Natural killer cell treated with Interleukin-12 subunit alpha and Interleukin-12 subunit beta and Interleukin-15 and Interleukin-18, amount 100 ng/mL, for 72 hours (primary cell): ENCODE data around the gene ARMC10. TPM values are rescaled to one million over a fixed set of nuclear protein-coding genes. Genes with fewer than 3 reads are reported as not detected.
"Not testable (repeated sequence)": the region's sequence is repeated elsewhere in the genome, so short reads cannot be mapped to it uniquely, and the experiment has no call there.

ENCODE experiments used
- ATAC-seq, 2 donors: fragments of 150-1000 bp; cut with Tn5 transposase in 1 of 2; sonication (Bioruptor Pico), chemical (Tn5 transposase) in 1 of 2; 2 replicates each; pipeline ENCODE4 v1.10.0; 2021
- DNase-seq: peaks from one replicate; pipeline ENCODE4 v3.0.0; 2022; ENCODE audit warnings: low spot score
- H3K27ac Mint-ChIP-seq, 2 donors: 1 replicate in 1 of 2; 2 replicates in 1 of 2; pipeline ENCODE4 v1.8.0; 2022; ENCODE audit warnings: mixed read lengths in 2 of 2, mild to moderate bottlenecking in 1 of 2, moderate library complexity in 1 of 2
- H3K27me3 Mint-ChIP-seq, 2 donors: 1 replicate in 1 of 2; 2 replicates in 1 of 2; pipeline ENCODE4 v1.8.0; 2022; ENCODE audit warnings: mixed read lengths in 2 of 2
- H3K36me3 Mint-ChIP-seq: one replicate; pipeline ENCODE4 v1.8.0; 2022; ENCODE audit warnings: mixed read lengths
- H3K4me1 Mint-ChIP-seq, 2 donors: 1 replicate in 1 of 2; 2 replicates in 1 of 2; pipeline ENCODE4 v1.8.0; 2022; ENCODE audit warnings: low read depth in 2 of 2, mixed read lengths in 2 of 2, mild to moderate bottlenecking in 1 of 2
- H3K4me3 Mint-ChIP-seq: one replicate; pipeline ENCODE4 v1.8.0; 2022; ENCODE audit warnings: mixed read lengths
- H3K9me3 Mint-ChIP-seq: 2 replicates; pipeline ENCODE4 v1.8.0; 2022; ENCODE audit warnings: mixed read lengths
- total RNA-seq, 2 donors: library from RNA; stranded (reverse); gene quantifications; one replicate each; pipeline ENCODE4 v1.2.3, GENCODE V29; 2022

The ARMC10 gene
- total RNA-seq, 2 donors from 2014 or later = 24.7 to 31.2 TPM

- no peaks in the 10 kb centered on the region for H3K9me3 Mint-ChIP-seq
- H3K27ac Mint-ChIP-seq = no peak overlapping the region
- peaks cover 10 to 15% of the 10 kb centered on the region in 2 donors for H3K27me3 Mint-ChIP-seq
- peak; percentile 41 to 70 for ATAC-seq
- no peaks in the 10 kb centered on the region for H3K4me1 Mint-ChIP-seq
- no peaks in the 10 kb centered on the region for H3K36me3 Mint-ChIP-seq
- H3K4me3 Mint-ChIP-seq = no peak overlapping the region
- DNase-seq = no peak
Measured at GRCh38 chr7:103065667-103066066, 9.3 kb upstream of the ARMC10 start.

GRCh38 chr7:103068414-103069403 lies 6.2 kb upstream of the ARMC10 start:
- Mint-ChIP-seq H3K4me3 (no peak overlapping the region), H3K36me3 (no peaks in the 10 kb centered on the region), H3K9me3 (no peaks in the 10 kb centered on the region), H3K4me1 (peaks cover under 1 to 2% of the 10 kb centered on the region in 2 donors), H3K27me3 (peaks cover 8 to 15% of the 10 kb centered on the region in 2 donors), H3K27ac (no peak overlapping the region)
- no peak for DNase-seq
- ATAC-seq = no peak

GRCh38 chr7:103071000-103071399 lies 3.9 kb upstream of the ARMC10 start:
- DNase-seq = no peak
- Mint-ChIP-seq H3K36me3 (no peaks in the 10 kb centered on the region), H3K27ac (no peak overlapping the region)

GRCh38 chr7:103073989-103074518 lies 886 bp upstream of the ARMC10 start:
- DNase-seq = no peak
- Mint-ChIP-seq H3K4me1 (peaks cover 21 to 30% of the 10 kb centered on the region in 2 donors), H3K36me3 (no peaks in the 10 kb centered on the region), H3K27me3 (no peaks in the 10 kb centered on the region), H3K27ac (peak overlapping the region; percentile 23 to 69), H3K4me3 (peak overlapping the region; percentile 97), H3K9me3 (no peaks in the 10 kb centered on the region)
- ATAC-seq = no peak

More at GRCh38 chr7:103071000-103071399, 3.9 kb upstream of the ARMC10 start:
- peaks cover 8 to 15% of the 10 kb centered on the region in 2 donors for H3K27me3 Mint-ChIP-seq
- peaks cover 16 to 19% of the 10 kb centered on the region in 2 donors for H3K4me1 Mint-ChIP-seq
- H3K4me3 Mint-ChIP-seq = no peak overlapping the region
- ATAC-seq = no peak
- H3K9me3 Mint-ChIP-seq = no peaks in the 10 kb centered on the region

- peak; percentile 74 to 78 for ATAC-seq
- Mint-ChIP-seq H3K27me3 (no peaks in the 10 kb centered on the region), H3K36me3 (no peaks in the 10 kb centered on the region), H3K9me3 (no peaks in the 10 kb centered on the region), H3K27ac (peak overlapping the region; percentile 89 to 93), H3K4me1 (peaks cover 21 to 30% of the 10 kb centered on the region in 2 donors), H3K4me3 (peak overlapping the region; percentile 97)
- DNase-seq = peak; percentile 84
Measured at GRCh38 chr7:103075337-103075918, 488 bp downstream of the ARMC10 start.

GRCh38 chr7:103076764-103077163 lies 1.8 kb downstream of the ARMC10 start:
- DNase-seq (no peak), ATAC-seq (no peak)
- Mint-ChIP-seq H3K27ac (peak overlapping the region in 1 of 2 donors; percentile 93), H3K9me3 (no peaks in the 10 kb centered on the region), H3K27me3 (no peaks in the 10 kb centered on the region), H3K4me1 (peaks cover 21 to 30% of the 10 kb centered on the region in 2 donors), H3K36me3 (no peaks in the 10 kb centered on the region), H3K4me3 (no peak overlapping the region)

- peaks cover 21 to 34% of the 10 kb centered on the region in 2 donors for H3K4me1 Mint-ChIP-seq
- no peaks in the 10 kb centered on the region for H3K9me3 Mint-ChIP-seq
- H3K36me3 Mint-ChIP-seq = no peaks in the 10 kb centered on the region
- no peak overlapping the region for H3K4me3 Mint-ChIP-seq
- H3K27ac Mint-ChIP-seq = no peak overlapping the region
- no peak for ATAC-seq
- H3K27me3 Mint-ChIP-seq = no peaks in the 10 kb centered on the region
- DNase-seq = no peak
Measured at GRCh38 chr7:103077318-103077717, 2.4 kb downstream of the ARMC10 start.

GRCh38 chr7:103078226-103078625 lies 3.3 kb downstream of the ARMC10 start:
- not testable (repeated sequence) for ATAC-seq, DNase-seq, H3K4me3 Mint-ChIP-seq, H3K36me3 Mint-ChIP-seq, H3K9me3 Mint-ChIP-seq, H3K27me3 Mint-ChIP-seq, H3K27ac Mint-ChIP-seq
- peaks cover 28 to 39% of the 10 kb centered on the region in 2 donors for H3K4me1 Mint-ChIP-seq

GRCh38 chr7:103079836-103080235 lies 4.9 kb downstream of the ARMC10 start:
- no peak for ATAC-seq
- no peak overlapping the region for H3K4me3 Mint-ChIP-seq

GRCh38 chr7:103080923-103081322 lies 6.0 kb downstream of the ARMC10 start:
- no peaks in the 10 kb centered on the region for H3K27me3 Mint-ChIP-seq
- DNase-seq = no peak
- no peak overlapping the region for H3K4me3 Mint-ChIP-seq
- no peaks in the 10 kb centered on the region for H3K9me3 Mint-ChIP-seq
- H3K27ac Mint-ChIP-seq = no peak overlapping the region
- H3K4me1 Mint-ChIP-seq = peaks cover 12 to 20% of the 10 kb centered on the region in 2 donors
- ATAC-seq = no peak
- no peaks in the 10 kb centered on the region for H3K36me3 Mint-ChIP-seq

More at GRCh38 chr7:103079836-103080235, 4.9 kb downstream of the ARMC10 start:
- Mint-ChIP-seq H3K4me1 (peaks cover 18 to 27% of the 10 kb centered on the region in 2 donors), H3K9me3 (no peaks in the 10 kb centered on the region), H3K27me3 (no peaks in the 10 kb centered on the region), H3K36me3 (no peaks in the 10 kb centered on the region), H3K27ac (no peak overlapping the region)
- DNase-seq = no peak

- no peak for ATAC-seq
- no peak for DNase-seq
- Mint-ChIP-seq H3K4me3 (no peak overlapping the region), H3K27ac (no peak overlapping the region), H3K9me3 (no peaks in the 10 kb centered on the region), H3K27me3 (no peaks in the 10 kb centered on the region), H3K36me3 (no peaks in the 10 kb centered on the region), H3K4me1 (peaks cover 11 to 18% of the 10 kb centered on the region in 2 donors)
Measured at GRCh38 chr7:103082497-103082896, 7.6 kb downstream of the ARMC10 start.

- Mint-ChIP-seq H3K4me3 (no peak overlapping the region), H3K27me3 (no peaks in the 10 kb centered on the region), H3K4me1 (peaks cover 10 to 12% of the 10 kb centered on the region in 2 donors), H3K9me3 (no peaks in the 10 kb centered on the region), H3K36me3 (no peaks in the 10 kb centered on the region), H3K27ac (no peak overlapping the region)
- DNase-seq (no peak), ATAC-seq (no peak)
Measured at GRCh38 chr7:103083210-103083609, 8.3 kb downstream of the ARMC10 start.

- not testable (repeated sequence) for H3K4me1 Mint-ChIP-seq, H3K27me3 Mint-ChIP-seq, H3K4me3 Mint-ChIP-seq, ATAC-seq, H3K9me3 Mint-ChIP-seq, DNase-seq, H3K27ac Mint-ChIP-seq, H3K36me3 Mint-ChIP-seq
Measured at GRCh38 chr7:103092321-103092720, 17.4 kb downstream of the ARMC10 start.

- Mint-ChIP-seq H3K4me1 (no peaks in the 10 kb centered on the region), H3K36me3 (peaks cover 4% of the 10 kb centered on the region), H3K9me3 (no peaks in the 10 kb centered on the region), H3K27ac (no peak overlapping the region), H3K4me3 (no peak overlapping the region), H3K27me3 (no peaks in the 10 kb centered on the region)
- ATAC-seq (no peak), DNase-seq (no peak)
Measured at GRCh38 chr7:103093429-103093828, 18.5 kb downstream of the ARMC10 start.
